CD4-positive, alpha-beta T cell treated with Interleukin-2 at 100 ng/mL for 4 hours (primary cell): ENCODE measurements around the gene ZDHHC13.

Source experiments
- DNase-seq: peaks from one replicate; pipeline ENCODE4 v3.0.0-alpha.2; 2020; ENCODE audit warnings: low spot score

ZDHHC13 gene

DNA sequence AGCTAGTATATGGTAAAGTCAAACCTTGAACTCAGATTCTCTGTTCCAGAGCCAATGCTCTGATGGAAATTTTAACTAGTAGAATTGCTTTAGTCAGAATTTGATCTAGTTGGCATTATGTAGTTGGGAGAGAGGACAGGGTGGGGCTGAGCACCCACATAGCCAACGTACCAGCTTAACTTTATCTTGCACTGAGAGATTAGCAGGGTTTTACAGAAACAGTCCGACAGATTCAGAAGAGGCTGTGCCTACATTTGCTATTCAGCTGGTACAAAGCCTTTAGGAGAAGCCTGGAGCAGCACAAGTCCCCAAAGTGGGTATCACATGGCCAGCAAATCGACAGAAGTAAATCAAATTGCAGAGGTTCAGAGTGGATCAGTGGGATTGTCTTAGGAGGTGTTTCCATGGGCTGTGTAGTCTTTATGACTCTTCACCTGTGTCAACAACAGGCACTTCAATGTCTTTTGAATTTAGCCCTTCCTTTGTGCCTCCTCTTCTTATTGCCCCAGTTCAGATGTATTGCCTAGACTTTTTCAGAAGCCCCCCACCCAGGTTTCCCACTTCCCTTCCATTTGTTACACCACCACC, 92.1 kb downstream of the ZDHHC13 start:
- no peak for DNase-seq

DNA sequence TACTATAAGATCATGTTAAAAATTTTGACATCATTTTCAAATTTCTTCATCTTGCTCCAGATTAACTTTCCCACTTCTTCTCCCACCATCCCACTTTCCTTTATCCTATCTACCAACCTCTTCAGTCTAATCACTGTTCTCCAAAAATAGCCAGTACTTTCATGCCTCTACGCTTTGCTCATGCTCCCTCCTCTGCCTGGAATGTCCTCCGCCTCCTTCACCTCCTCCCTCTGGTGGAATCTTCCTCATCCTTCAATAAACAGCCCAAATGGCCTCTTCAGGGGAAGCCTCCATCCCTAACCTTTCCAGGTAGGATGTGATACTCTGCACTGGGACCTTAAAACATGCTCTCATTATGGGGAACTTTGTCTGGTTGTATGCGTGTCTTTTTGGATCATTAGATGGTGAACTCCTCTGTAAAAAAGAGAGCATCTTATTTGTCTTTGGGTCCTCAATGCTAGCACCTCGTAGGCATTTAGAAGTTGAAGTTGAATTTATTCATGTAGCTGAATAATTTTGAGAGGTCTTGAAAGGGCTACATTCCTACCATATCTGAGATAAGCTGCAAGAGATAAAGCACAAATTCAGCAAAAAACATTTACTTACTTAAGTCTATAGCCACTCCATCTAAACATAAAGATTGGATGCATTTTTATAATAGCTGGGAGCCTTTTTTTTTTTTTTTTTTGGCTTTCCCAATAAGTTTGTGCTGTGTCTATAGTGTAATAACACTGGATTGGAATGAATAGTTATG, 92.8 kb downstream of the ZDHHC13 start:
- no peak for DNase-seq

DNA sequence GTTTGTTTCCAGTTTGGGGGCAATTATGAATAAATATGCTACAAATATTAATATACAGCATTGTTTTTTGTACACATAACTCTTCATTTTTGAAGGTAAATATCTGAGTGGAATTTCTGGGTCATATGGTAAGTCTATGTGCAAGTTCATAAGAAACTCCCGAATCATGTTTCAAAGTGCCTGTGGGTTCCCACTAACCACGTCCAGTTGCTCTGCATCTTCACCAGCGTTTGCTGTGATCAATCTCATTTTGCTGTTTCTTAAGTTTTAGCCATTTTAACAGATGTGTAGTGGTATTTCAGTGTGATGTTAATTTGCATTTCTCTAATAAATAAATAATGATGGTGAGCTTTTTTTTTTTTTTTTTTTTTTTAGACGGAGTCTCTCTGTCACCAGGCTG, 99.1 kb downstream of the ZDHHC13 start:
- DNase-seq: no peak

DNA sequence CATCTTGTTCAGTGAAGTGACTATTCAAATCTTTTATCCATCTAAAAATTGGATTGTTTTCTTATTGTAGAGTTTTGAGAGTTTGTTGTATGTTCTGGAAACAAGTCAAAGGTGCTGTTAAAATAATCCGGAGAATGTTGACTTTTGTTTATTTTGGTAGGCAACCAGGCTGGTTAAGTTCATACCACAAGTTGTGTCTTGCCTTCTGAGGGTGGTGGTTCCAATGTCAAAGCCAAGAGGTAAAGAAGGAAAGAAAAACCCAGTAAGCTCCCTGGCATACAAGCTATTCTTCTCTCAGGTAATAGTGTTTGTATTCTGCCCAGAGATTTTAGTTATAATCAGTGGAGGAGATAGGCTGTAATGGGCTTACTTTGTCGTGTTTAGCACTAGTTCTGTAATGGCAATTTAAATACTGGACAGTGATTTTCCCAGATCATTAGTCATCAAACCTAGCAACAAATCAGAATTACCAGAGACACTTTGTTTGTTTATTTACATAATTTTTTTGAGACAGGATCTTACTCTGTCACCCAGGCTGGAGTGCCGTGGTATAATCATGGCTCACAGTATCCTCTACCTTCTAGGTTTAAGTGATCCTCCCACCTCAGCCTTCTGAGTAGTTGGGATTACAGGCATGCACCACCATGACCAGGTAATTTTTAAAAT, 99.9 kb downstream of the ZDHHC13 start:
- DNase-seq: no peak

DNA sequence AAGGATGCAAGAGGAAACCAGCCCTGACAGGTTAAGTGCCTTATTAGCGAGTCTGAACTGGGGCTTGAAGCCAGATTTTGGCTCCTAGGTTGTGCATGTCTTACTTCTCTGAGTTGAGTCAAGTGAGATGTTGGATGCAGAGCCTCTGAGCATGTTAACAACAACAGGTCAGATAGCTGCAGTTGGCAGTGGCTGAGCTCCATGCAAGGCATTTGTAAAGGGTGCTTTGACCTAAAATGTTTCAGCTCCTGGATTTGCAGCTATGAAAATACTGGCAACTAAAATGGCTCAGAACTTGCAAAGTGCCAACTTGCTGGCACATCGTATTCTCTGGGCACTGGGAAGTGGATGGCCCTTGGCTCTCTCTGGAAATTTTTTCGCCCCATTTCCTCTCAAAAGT, 101.2 kb downstream of the ZDHHC13 start:
- DNase-seq: no peak

DNA sequence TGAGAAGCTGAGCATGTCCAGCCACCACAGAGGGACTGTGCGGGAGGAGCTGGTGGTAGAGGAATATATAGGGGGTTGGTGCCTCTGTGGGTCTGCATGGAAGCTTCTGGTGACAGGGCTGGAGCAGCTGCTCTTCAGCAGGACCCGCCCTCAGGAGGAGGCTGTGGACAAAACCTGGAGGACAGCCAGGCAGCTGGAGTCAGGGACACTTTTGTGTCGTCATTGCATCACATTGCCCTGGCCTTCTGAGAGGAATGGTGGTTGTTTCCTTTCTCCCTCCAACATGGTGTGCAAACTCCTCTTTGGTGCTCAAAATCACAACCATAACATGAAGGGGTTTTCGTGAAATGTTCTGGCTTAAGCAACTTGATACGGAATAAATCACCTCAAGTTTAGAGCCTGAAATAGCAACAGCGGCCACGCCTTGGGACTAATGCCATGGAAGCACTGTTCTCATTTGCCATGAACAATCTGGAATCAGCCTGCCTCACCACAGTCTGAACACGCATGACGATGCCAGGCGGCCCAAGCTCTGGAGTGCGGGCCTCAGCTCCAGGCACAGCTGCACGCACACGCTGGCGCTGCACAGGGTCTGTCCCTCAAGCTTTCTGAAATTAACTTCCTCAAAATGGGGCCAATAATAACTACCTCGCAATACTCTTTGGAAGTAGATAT, 102.0 kb downstream of the ZDHHC13 start:
- DNase-seq: no peak

DNA sequence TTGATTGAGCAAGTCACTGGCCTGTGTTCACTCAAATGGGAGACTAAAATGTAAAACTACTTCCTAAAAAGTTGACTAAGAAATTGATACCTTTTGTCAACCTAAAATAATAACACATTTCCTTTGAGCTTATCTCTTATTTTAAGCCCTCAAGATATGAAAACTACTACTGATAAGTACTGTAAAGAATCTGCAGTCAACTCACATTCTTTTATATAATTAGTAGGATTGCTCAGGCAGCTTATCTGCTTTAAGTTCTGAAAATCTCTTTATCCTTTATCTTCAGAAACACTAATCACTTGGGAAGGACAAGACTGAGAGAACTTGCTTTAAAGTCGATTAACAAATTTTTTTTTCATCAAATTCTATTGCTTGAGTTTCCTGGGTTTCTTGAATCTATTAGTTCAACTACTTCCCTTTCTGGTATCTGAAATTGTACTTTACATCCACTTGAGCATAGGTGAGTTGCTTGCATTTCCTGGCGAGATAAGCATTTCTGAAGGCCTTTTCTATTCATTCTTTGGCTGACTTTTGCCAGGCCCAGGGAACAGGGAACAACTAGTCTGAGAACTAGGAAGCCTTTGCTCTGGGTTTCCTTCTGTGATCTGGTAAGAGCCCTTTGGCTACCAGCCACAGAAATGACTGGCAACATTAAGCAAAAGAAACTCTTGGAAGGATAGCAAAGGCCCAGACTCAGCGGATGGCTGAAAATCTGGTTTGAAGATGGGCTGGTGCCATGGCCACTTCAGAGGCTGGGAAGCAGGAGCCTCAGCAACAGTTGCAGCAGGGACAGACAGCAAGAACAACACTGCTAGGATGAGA, 104.1 kb downstream of the ZDHHC13 start:
- no peak for DNase-seq

DNA sequence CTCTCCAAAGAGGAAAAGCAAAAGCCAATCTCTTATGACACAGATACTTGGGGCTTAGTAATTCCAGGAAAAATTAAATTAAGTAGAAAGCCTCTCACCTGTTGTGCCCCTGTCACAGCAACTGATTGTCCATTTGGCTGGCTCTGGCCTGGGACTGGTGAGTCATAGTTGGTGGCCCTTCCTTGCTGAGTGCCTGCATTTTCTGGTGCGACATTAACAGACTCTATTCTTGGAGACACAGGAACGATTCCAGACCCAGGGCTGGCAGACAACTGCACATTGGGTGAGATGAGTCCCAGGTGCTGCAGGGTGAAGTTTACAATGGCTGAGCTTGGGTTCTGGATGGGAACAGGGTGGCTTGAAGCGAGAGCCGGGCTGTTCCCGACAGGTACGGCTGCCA, 108.2 kb downstream of the ZDHHC13 start:
- no peak for DNase-seq

DNA sequence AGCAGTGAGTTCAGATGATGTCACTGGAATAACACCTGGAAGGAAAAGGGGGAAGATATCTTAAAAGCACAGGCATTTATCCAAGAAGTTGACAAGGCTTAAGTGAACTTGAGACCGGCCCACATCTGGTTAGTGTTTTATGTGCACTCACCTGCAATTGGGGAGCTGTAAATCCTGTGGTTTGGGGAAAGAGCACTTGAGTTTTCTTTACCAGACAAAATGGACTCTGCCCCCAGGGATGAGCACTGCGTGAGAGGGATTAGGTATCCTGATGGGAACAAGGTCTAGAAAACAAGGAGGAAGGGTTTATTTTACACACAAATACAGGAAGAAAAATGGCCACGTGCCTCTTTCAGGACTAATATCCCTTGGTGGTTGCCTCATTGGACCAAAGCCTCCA, 108.6 kb downstream of the ZDHHC13 start:
- DNase-seq: no peak
